Type B pancreatic cell (in vitro differentiated cells): ENCODE measurements around the gene ACTL9. TPM values are rescaled to one million over a fixed set of nuclear protein-coding genes. Genes with fewer than 3 reads are reported as not detected.

Experiments used
- DNase-seq: peaks from one replicate; pipeline ENCODE4 v3.0.0; 2021; ENCODE audit warnings: mixed read lengths; ENCODE audit not compliant: unreplicated experiment; ENCODE audit errors: extremely low spot score
- H3K27ac Mint-ChIP-seq: 2 replicates; pipeline ENCODE4 v1.8.0; 2021; ENCODE audit warnings: mild to moderate bottlenecking, mixed read lengths
- H3K27me3 Mint-ChIP-seq: 2 replicates; pipeline ENCODE4 v1.8.0; 2021; ENCODE audit warnings: mixed read lengths
- H3K36me3 Mint-ChIP-seq: 2 replicates; pipeline ENCODE4 v1.8.0; 2021; ENCODE audit warnings: mixed read lengths
- H3K4me1 Mint-ChIP-seq: one replicate; pipeline ENCODE4 v1.8.0; 2021; ENCODE audit warnings: mixed read lengths; ENCODE audit not compliant: unreplicated experiment
- H3K4me3 Mint-ChIP-seq: 2 replicates; pipeline ENCODE4 v1.8.0; 2021; ENCODE audit warnings: mild to moderate bottlenecking, mixed read lengths
- H3K9me3 Mint-ChIP-seq: 2 replicates; pipeline ENCODE4 v1.8.0; 2021; ENCODE audit warnings: mixed read lengths
- total RNA-seq: library from RNA; stranded (reverse); gene quantifications from 2 replicates; pipeline ENCODE4 v1.2.1, GENCODE V29; 2021; ENCODE audit warnings: low replicate concordance
- TF ChIP-seq, protein P1 (sequence below): fragments of 200-600 bp; sonication (generic); conservative IDR thresholded peaks from 2 replicates; pipeline ENCODE4 v1.5.0; 2021; ENCODE audit warnings: antibody characterized with exemption, mild to moderate bottlenecking

Gene ACTL9
- total RNA-seq, 1 donor from 2014 or later = not detected

DNA sequence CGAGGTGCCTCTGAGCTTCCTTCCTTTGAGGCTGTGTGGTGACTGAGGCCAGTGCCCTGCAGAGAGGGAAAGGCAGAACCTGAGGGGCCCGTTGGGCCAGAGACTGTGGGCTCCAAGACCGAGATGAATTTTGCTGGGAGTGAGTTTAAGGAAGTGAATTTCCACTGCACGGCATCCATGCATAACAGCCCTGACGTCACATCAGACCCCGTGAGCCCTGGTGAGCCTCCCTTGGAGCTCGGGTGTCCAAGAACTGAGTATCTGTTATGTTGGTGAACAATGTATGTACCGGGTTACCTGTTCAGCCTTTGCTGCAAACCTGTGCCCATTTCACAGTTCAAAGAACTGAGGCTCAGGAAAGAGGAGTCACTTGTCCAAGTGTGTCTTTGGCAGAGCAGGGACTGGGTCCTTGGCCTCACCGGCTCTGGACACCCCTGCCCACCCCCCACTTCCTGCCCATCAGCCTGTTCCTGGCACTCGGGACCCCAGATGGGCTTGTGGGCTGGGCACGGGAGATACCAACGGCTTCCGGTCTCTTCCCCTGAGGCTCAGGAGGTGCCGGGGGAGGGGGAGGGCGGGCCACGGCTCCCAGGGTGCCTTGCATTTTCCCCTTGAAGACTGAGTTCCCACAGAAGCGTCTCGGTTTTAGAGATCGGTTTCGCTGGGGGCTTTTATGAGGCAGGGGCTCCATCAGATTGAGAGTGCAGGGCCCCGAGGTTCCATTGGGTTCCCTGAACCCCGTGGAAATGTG, 34.5 kb downstream of the ACTL9 start:
- no peak overlapping the region for H3K27ac Mint-ChIP-seq
- H3K9me3 Mint-ChIP-seq = no peaks in the 10 kb centered on the region
- no peak for DNase-seq
- no peaks in the 10 kb centered on the region for H3K36me3 Mint-ChIP-seq
- TF ChIP-seq, protein P1, sequence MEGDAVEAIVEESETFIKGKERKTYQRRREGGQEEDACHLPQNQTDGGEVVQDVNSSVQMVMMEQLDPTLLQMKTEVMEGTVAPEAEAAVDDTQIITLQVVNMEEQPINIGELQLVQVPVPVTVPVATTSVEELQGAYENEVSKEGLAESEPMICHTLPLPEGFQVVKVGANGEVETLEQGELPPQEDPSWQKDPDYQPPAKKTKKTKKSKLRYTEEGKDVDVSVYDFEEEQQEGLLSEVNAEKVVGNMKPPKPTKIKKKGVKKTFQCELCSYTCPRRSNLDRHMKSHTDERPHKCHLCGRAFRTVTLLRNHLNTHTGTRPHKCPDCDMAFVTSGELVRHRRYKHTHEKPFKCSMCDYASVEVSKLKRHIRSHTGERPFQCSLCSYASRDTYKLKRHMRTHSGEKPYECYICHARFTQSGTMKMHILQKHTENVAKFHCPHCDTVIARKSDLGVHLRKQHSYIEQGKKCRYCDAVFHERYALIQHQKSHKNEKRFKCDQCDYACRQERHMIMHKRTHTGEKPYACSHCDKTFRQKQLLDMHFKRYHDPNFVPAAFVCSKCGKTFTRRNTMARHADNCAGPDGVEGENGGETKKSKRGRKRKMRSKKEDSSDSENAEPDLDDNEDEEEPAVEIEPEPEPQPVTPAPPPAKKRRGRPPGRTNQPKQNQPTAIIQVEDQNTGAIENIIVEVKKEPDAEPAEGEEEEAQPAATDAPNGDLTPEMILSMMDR = no peak
- no peak overlapping the region for H3K4me3 Mint-ChIP-seq
- H3K4me1 Mint-ChIP-seq = no peaks in the 10 kb centered on the region
- peaks cover 13% of the 10 kb centered on the region for H3K27me3 Mint-ChIP-seq

DNA sequence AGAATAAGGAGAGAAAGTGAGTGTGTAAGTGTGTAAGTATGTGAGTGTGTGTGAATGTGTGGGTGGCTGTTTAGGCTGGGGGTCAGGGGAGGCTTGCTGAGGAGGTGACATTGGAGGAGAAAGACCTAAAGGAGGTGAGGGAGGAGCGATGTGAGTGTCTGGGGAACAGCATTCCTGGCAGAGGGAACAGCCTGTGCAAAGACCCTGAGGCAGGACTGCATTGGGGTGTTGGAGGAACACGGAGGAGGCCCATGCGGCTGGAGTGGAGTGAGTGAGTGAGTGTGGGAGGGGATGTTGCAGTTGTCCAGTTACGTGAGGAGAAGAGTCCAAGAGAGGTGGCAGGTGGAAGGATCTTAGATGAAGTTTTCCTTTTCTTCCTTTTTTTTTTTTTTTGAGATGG, 36.3 kb downstream of the ACTL9 start:
- Mint-ChIP-seq H3K27ac (no peak overlapping the region), H3K36me3 (no peaks in the 10 kb centered on the region), H3K9me3 (no peaks in the 10 kb centered on the region), H3K4me1 (no peaks in the 10 kb centered on the region), H3K27me3 (peaks cover 23% of the 10 kb centered on the region), H3K4me3 (no peak overlapping the region)
- no peak for DNase-seq
- TF ChIP-seq, protein P1 = no peak

DNA sequence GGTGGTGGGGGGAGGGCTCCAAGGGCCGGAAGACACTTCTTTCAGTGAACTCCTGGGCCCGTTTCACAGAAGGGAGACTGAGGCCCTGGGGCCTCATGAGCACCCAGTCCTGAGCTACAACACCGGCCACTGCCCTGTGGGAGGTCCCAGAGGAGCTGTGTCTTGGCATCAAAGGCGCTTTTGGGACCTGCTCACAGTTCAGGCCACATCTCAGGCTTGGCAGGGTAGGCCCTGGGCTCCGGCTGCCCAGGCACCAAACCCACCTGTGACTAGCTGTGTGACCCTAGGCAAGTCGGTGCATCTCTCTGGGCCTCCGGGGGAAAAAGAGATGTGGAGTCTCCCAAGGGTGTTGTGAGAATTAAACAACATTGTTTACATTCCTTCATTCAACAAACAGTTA, 38.7 kb downstream of the ACTL9 start:
- DNase-seq = no peak
- peaks cover 26% of the 10 kb centered on the region for H3K27me3 Mint-ChIP-seq
- TF ChIP-seq, protein P1 = no peak

DNA sequence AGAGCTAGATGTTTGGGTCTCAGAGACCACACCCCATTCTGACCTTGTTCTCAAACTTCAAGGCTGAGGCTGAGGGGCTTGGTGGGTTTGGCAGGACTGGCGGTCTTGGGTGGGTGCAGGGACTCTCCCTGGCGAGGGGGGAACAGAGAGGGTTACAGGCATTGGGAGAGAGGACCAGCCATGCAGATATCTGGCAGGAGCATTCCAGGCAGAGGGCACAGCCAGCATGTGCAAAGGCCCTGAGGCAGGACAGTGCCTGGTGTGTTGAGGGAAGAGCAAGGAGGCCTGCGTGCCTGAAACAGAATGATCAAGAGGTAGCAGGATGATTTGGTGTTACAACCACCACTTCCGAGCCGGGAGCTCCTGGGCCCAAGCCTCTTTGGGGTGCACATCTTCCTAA, 40.7 kb downstream of the ACTL9 start:
- Mint-ChIP-seq H3K36me3 (no peaks in the 10 kb centered on the region), H3K27me3 (peaks cover 26% of the 10 kb centered on the region)

More for the DNA sequence above, 38.7 kb downstream of the ACTL9 start:
- H3K9me3 Mint-ChIP-seq = no peaks in the 10 kb centered on the region
- no peaks in the 10 kb centered on the region for H3K36me3 Mint-ChIP-seq
- H3K4me3 Mint-ChIP-seq = no peak overlapping the region
- H3K4me1 Mint-ChIP-seq = no peaks in the 10 kb centered on the region
- no peak overlapping the region for H3K27ac Mint-ChIP-seq

DNA sequence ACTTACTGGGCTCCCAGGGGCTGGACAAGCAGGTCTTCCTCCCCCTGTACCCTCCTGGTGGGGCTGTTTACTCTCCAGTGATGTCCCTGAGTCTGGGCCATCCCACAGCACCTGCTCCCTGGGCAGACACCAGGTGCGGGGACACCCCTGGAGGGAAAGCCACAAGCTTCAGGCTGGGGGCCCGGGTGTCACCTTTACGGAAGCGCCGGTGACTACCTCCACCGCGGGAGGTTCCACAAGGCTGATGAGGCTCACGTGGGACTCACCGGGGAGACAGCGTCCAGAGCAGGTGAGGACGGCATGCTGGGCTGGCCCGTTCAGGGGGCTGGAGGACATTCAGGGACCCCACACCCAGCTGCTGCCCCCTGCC, 43.3 kb downstream of the ACTL9 start:
- DNase-seq = no peak
- H3K27me3 Mint-ChIP-seq = peaks cover 24% of the 10 kb centered on the region
- no peak overlapping the region for H3K4me3 Mint-ChIP-seq
- TF ChIP-seq, protein P1 = no peak
- H3K36me3 Mint-ChIP-seq = no peaks in the 10 kb centered on the region
- H3K4me1 Mint-ChIP-seq = no peaks in the 10 kb centered on the region
- no peak overlapping the region for H3K27ac Mint-ChIP-seq
- no peaks in the 10 kb centered on the region for H3K9me3 Mint-ChIP-seq

More for the DNA sequence above, 40.7 kb downstream of the ACTL9 start:
- no peak for DNase-seq
- Mint-ChIP-seq H3K4me1 (no peaks in the 10 kb centered on the region), H3K27ac (no peak overlapping the region), H3K9me3 (no peaks in the 10 kb centered on the region), H3K4me3 (no peak overlapping the region)
- TF ChIP-seq, protein P1 = no peak
